IMR-90 (cell line): ENCODE results near the gene SART1. TPM values are rescaled to one million over a fixed set of nuclear protein-coding genes. Genes with fewer than 3 reads are reported as not detected.

Experiments
- ATAC-seq: fragments of 200-7000 bp; cut with Tn5 transposase; 2 replicates; pipeline ENCODE4 v1.9.1; 2020; ENCODE audit warnings: low read depth, mild to moderate bottlenecking, moderate library complexity
- BruUV-seq: library from RNA; stranded (reverse); fragments of 400-500 nt; replicated peaks from 2 replicates; lab custom pipeline; 2021; lab: Mats Ljungman, UMichigan
- CTCF ChIA-PET: fragments of 300-600 bp; formaldehyde crosslinking; extraction: SDS; loops from one replicate; lab custom pipeline; 2021; ENCODE audit warnings: antibody characterized with exemption; lab: Yijun Ruan, JAX
- POLR2A ChIA-PET: fragments of 300-600 bp; sonication (Branson Sonifier 250); formaldehyde crosslinking; loops from one replicate; lab custom pipeline; 2022; ENCODE audit warnings: antibody characterized with exemption; ENCODE audit not compliant: unreplicated experiment; lab: Charles Lee
- DNase-seq: peaks from one replicate; pipeline ENCODE4 v3.0.0; 2013
- H2AFZ ChIP-seq: replicated peaks from 2 replicates; pipeline ENCODE3; 2013; ENCODE audit warnings: low read length, mild to moderate bottlenecking; ENCODE audit not compliant: poor library complexity
- H2AK5ac ChIP-seq: 2 replicates; pipeline ENCODE4 v1.6.1; 2013; ENCODE audit warnings: low read depth, low read length, inconsistent platforms
- H2AK9ac ChIP-seq: replicated peaks from 2 replicates; pipeline ENCODE3; 2013; ENCODE audit warnings: mild to moderate bottlenecking, low read depth, low read length, moderate library complexity; ENCODE audit not compliant: poor library complexity
- H2BK120ac ChIP-seq: 2 replicates; pipeline ENCODE4 v1.6.1; 2013; ENCODE audit warnings: low read depth, low read length, inconsistent platforms
- H2BK15ac ChIP-seq: 3 replicates; pipeline ENCODE4 v1.6.1; 2013; ENCODE audit warnings: low read depth, low read length, inconsistent platforms
- H2BK20ac ChIP-seq: 2 replicates; pipeline ENCODE4 v1.6.1; 2013; ENCODE audit warnings: low read depth, mild to moderate bottlenecking, inconsistent platforms, low read length, moderate library complexity
- H2BK5ac ChIP-seq: 2 replicates; pipeline ENCODE4 v1.6.1; 2013; ENCODE audit warnings: mild to moderate bottlenecking, low read depth, low read length, inconsistent platforms; ENCODE audit not compliant: poor library complexity, severe bottlenecking
- H3K14ac ChIP-seq: replicated peaks from 2 replicates; pipeline ENCODE4 v1.6.1; 2013; ENCODE audit warnings: low read depth, low read length, inconsistent platforms
- H3K18ac ChIP-seq: 2 replicates; pipeline ENCODE4 v1.6.1; 2013; ENCODE audit warnings: low read depth, low read length, control low read depth
- H3K23ac ChIP-seq: 2 replicates; pipeline ENCODE4 v1.6.1; 2013; ENCODE audit warnings: low read depth, low read length, inconsistent platforms
- H3K27ac ChIP-seq: 2 replicates; pipeline ENCODE4 v1.5.1; 2013; ENCODE audit warnings: mild to moderate bottlenecking, control low read depth, low read length; ENCODE audit not compliant: insufficient read depth
- H3K27me3 ChIP-seq: 2 replicates; pipeline ENCODE4 v1.6.1; 2013; ENCODE audit warnings: low read length; ENCODE audit not compliant: control insufficient read depth, insufficient read depth
- H3K36me3 ChIP-seq: 2 replicates; pipeline ENCODE4 v1.6.1; 2013; ENCODE audit warnings: low read length, mixed read lengths; ENCODE audit not compliant: control insufficient read depth, insufficient read depth
- H3K4ac ChIP-seq: 2 replicates; pipeline ENCODE4 v1.6.1; 2013; ENCODE audit warnings: low read depth, low read length, inconsistent platforms
- H3K4me1 ChIP-seq: 2 replicates; pipeline ENCODE4 v1.6.1; 2013; ENCODE audit warnings: low read length, mixed read lengths; ENCODE audit not compliant: control insufficient read depth, insufficient read depth
- H3K4me2 ChIP-seq: 2 replicates; pipeline ENCODE4 v1.6.1; 2013; ENCODE audit warnings: low read depth, mild to moderate bottlenecking, control low read depth, low read length, moderate library complexity
- H3K4me3 ChIP-seq: 2 replicates; pipeline ENCODE4 v1.5.1; 2013; ENCODE audit warnings: low read depth, mild to moderate bottlenecking, control low read depth, low read length, moderate library complexity; ENCODE audit not compliant: insufficient read depth
- H3K56ac ChIP-seq: 2 replicates; pipeline ENCODE4 v1.6.1; 2013; ENCODE audit warnings: low read length, inconsistent platforms; ENCODE audit not compliant: insufficient read depth; ENCODE audit errors: extremely low read depth
- H3K79me1 ChIP-seq, 2 experiments: 2 replicates each; pipeline ENCODE4 v1.6.1; 2013; ENCODE audit warnings: low read length in 2 of 2, inconsistent platforms in 1 of 2, low read depth in 1 of 2
- H3K9ac ChIP-seq: 2 replicates; pipeline ENCODE4 v1.6.1; 2013; ENCODE audit warnings: low read depth, low read length, control low read depth
- H3K9me1 ChIP-seq: 2 replicates; pipeline ENCODE4 v1.6.1; 2013; ENCODE audit warnings: low read length, inconsistent platforms; ENCODE audit not compliant: insufficient read depth
- H3K9me3 ChIP-seq: 2 replicates; pipeline ENCODE4 v1.6.1; 2013; ENCODE audit warnings: low read length; ENCODE audit not compliant: control insufficient read depth, insufficient read depth
- H4K20me1 ChIP-seq: 2 replicates; pipeline ENCODE4 v1.6.1; 2013; ENCODE audit warnings: low read length, inconsistent platforms; ENCODE audit not compliant: insufficient read depth
- H4K5ac ChIP-seq: 2 replicates; pipeline ENCODE4 v1.6.1; 2013; ENCODE audit warnings: mild to moderate bottlenecking, low read depth, low read length, control low read depth
- H4K8ac ChIP-seq, 2 experiments: 2 replicates each; pipeline ENCODE4 v1.6.1; 2013; ENCODE audit warnings: low read depth in 2 of 2, low read length in 2 of 2, control low read depth in 1 of 2, inconsistent platforms in 1 of 2
- H4K91ac ChIP-seq: 2 replicates; pipeline ENCODE4 v1.6.1; 2013; ENCODE audit warnings: low read depth, low read length, inconsistent platforms; ENCODE audit not compliant: insufficient read depth
- CEBPB ChIP-seq: IDR thresholded peaks from 2 replicates; pipeline ENCODE4 v1.6.1; 2012; ENCODE audit warnings: low read depth, low read length, improper control_type of control experiment
- CHD1 ChIP-seq: IDR thresholded peaks from 2 replicates; pipeline ENCODE4 v1.6.1; 2012; ENCODE audit warnings: low read depth, low read length, improper control_type of control experiment
- ELK1 ChIP-seq: fragments of 150-350 bp; IDR thresholded peaks from 2 replicates; pipeline ENCODE4 v1.6.1; 2016; ENCODE audit warnings: low read depth, mild to moderate bottlenecking, low read length, moderate library complexity, borderline replicate concordance
- FOS ChIP-seq: fragments of 150-350 bp; IDR thresholded peaks from 2 replicates; pipeline ENCODE4 v1.6.1; 2016; ENCODE audit warnings: low read depth, low read length
- MXI1 ChIP-seq: IDR thresholded peaks from 2 replicates; pipeline ENCODE4 v1.6.1; 2012; ENCODE audit warnings: low read depth, mild to moderate bottlenecking, low read length, moderate library complexity, borderline replicate concordance
- NFE2L2 ChIP-seq: fragments of 150-350 bp; IDR thresholded peaks from 2 replicates; pipeline ENCODE4 v1.6.1; 2016; ENCODE audit warnings: low read depth, mild to moderate bottlenecking, low read length
- POLR2A ChIP-seq: IDR thresholded peaks from 2 replicates; pipeline ENCODE4 v1.6.1; 2012; ENCODE audit warnings: mild to moderate bottlenecking, low read depth, low read length
- RAD21 ChIP-seq: IDR thresholded peaks from 2 replicates; pipeline ENCODE4 v1.6.1; 2012; ENCODE audit warnings: low read length, improper control_type of control experiment
- RCOR1 ChIP-seq: IDR thresholded peaks from 2 replicates; pipeline ENCODE4 v1.6.1; 2012; ENCODE audit warnings: mild to moderate bottlenecking, low read length, improper control_type of control experiment; ENCODE audit not compliant: insufficient replicate concordance
- SMC3 ChIP-seq: fragments of 150-350 bp; IDR thresholded peaks from 2 replicates; pipeline ENCODE4 v1.6.1; 2016; ENCODE audit warnings: low read depth, mild to moderate bottlenecking, antibody characterized with exemption, low read length, moderate library complexity
- WGBS, 2 experiments: methylation state at CpG; one replicate each; pipeline versions ENCODE4 v1.1.5 to v1.1.7; 2013; ENCODE audit warnings: missing lambda C conversion rate in 2 of 2; ENCODE audit not compliant: insufficient read length in 1 of 2; ENCODE audit errors: extremely low coverage in 2 of 2; 5-methylcytosine and 5-hydroxymethylcytosine counted together
- dilution Hi-C: fragments of 300-500 bp; cut with HindIII; formaldehyde crosslinking; loops from one replicate; pipeline ENCODE4 v1.14.3; 2018; ENCODE audit warnings: low sequenced_read_pairs; ENCODE audit not compliant: unreplicated experiment
- in situ Hi-C: fragments of 300-500 bp; cut with MboI; formaldehyde crosslinking; loops from 3 replicates; pipeline ENCODE4 v1.14.3; 2019; ENCODE audit warnings: low sequenced_read_pairs, inconsistent platforms, mixed read lengths
- intact Hi-C: fragments of 100-400 bp; cut with micrococcal nuclease; formaldehyde crosslinking; loops from 2 replicates; pipeline ENCODE4 v1.10.0; 2022
- polyA plus RNA-seq, 3 experiments: library from polyadenylated mRNA; depleted of rRNA; stranded (reverse); fragments of >200 nt; gene quantifications; 2 replicates each; pipeline ENCODE4 v1.2.3, GENCODE V29; 2012; ENCODE audit warnings: low replicate concordance in 1 of 3
- total RNA-seq: library from RNA; depleted of rRNA; stranded (reverse); fragments of >200 nt; gene quantifications from 2 replicates; pipeline ENCODE4 v1.2.3, GENCODE V29; 2012

Gene SART1
- total and polyA plus RNA-seq, 2 of the 4 experiments (the other 2 are of a cell fraction), result 25.5 to 43.5 TPM

- TF ChIP-seq ELK1 (no peak), MXI1 (no peak)
Observed at GRCh38 chr11:65988791-65989592, 27.5 kb downstream of the SART1 start (continued).

GRCh38 chr11:65992056-65992455 is 30.5 kb downstream of the SART1 start:
- H3K23ac ChIP-seq, result no peak overlapping the region
- H4K8ac ChIP-seq, result no peak overlapping the region
- no peak overlapping the region for H3K14ac ChIP-seq
- no peak overlapping the region for H2BK20ac ChIP-seq
- no peak overlapping the region for H2AFZ ChIP-seq
- no peaks in the 10 kb centered on the region for H3K9me3 ChIP-seq
- ChIA-PET CTCF (no interaction called here), POLR2A (interaction anchor here (0.6 kb wide), 2 partner anchors 46 to 162 kb away, joined by 3 read pairs; no protein-coding TSS in a partner anchor)
- H2AK9ac ChIP-seq, result peak overlapping the region; percentile 51
- no peaks in the 10 kb centered on the region; the same call in 1 of the 2 replicates for H4K20me1 ChIP-seq
- dilution Hi-C loops, result no loop called here
- no peak for ATAC-seq
- no peak overlapping the region for H3K56ac ChIP-seq
- no peaks in the 10 kb centered on the region for H3K9me1 ChIP-seq
- intact Hi-C loops, result no loop called here
- no peak overlapping the region for H2BK5ac ChIP-seq
- no peak overlapping the region for H2BK15ac ChIP-seq
- DNase-seq, result no peak
- H3K18ac ChIP-seq, result no peak overlapping the region
- in situ Hi-C loops, result no loop called here
- H3K27me3 ChIP-seq, result no peaks in the 10 kb centered on the region
- H2AK5ac ChIP-seq, result no peak overlapping the region
- H2BK120ac ChIP-seq, result no peak overlapping the region
- WGBS, 2 experiments, result 90% methylated on average over 2 of the region's 5 CpGs; no CpG with 5 or more reads in 1 of the 2 experiments
- no peak overlapping the region for H4K91ac ChIP-seq
- H3K9ac ChIP-seq, result no peak overlapping the region
- H3K4me2 ChIP-seq, result no peak overlapping the region
- H3K27ac ChIP-seq, result no peak overlapping the region
- H3K79me1 ChIP-seq, result peaks cover 0 to 9% of the 10 kb centered on the region in 2 experiments; a peak in 1 of 4 replicates
- peaks cover 2% of the 10 kb centered on the region for H3K36me3 ChIP-seq
- no peak overlapping the region for H3K4ac ChIP-seq
- no TSS peak for BruUV-seq
- H3K4me3 ChIP-seq, result no peak overlapping the region
- TF ChIP-seq NFE2L2 (no peak), ELK1 (no peak), FOS (no peak), SMC3 (no peak), RAD21 (no peak), POLR2A (no peak), RCOR1 (no peak), CEBPB (no peak), CHD1 (no peak)
- H3K4me1 ChIP-seq, result no peaks in the 10 kb centered on the region
- no peak overlapping the region for H4K5ac ChIP-seq
